Stimulated activated CD8-positive, alpha-beta memory T cell treated with anti-CD3 and anti-CD28 coated beads, Interleukin-15, amount 100 ng/mL, for 4 hours (primary cell): ENCODE results near the gene MRNIP.

Experiments
- DNase-seq, 2 donors: peaks; one replicate each; pipeline ENCODE4 v3.0.0-alpha.2; 2020; ENCODE audit warnings: low read depth in 2 of 2

The MRNIP gene

DNA sequence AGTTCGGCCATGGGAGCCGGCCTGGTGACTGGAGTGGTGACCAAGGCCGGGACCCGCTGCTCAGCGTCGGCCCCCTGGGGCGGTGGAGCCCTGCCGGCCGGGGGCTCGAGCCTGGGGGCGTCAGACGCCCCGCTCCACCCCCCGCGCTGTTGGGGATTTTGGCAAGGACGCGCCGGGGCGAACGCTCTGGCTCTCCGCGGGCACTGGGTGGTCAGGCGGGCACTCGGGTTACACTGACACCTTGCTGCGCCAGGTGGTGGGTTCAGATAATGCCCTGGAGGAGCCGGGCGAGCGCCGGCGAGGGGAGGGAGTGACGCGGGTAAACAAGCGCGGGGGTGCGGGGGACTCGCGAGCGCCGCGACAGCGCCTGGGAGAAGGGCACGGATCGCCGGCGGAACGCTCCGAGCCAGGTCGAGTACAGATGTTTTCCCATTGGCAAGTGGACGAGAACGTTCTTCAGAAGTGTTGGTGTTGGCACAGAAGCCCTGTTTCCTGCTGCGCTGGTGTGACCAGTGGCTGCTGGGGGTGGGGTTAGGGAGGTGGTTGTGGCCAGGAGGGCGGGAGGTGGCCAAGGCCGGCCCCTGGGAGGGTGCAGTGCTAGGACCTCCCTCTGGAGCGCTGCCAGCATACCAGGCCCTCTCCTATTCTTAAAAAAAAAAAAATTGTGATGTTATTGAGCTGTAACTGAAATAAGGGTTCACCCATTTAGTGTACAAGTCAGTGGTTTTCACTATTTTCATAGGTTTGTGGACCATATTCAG is 37.1 kb downstream of the MRNIP start:
- peak; percentile 61 to 68 for DNase-seq

- DNase-seq, result peak; percentile 50 to 70
Observed at GRCh38 chr5:179820483-179821297, 37.9 kb downstream of the MRNIP start, which contains the start of gene SQSTM1. Gene SQSTM1 (plus strand): TSS chr5:179820905. CDS start chr5:179820937, 32 bp downstream.

DNA sequence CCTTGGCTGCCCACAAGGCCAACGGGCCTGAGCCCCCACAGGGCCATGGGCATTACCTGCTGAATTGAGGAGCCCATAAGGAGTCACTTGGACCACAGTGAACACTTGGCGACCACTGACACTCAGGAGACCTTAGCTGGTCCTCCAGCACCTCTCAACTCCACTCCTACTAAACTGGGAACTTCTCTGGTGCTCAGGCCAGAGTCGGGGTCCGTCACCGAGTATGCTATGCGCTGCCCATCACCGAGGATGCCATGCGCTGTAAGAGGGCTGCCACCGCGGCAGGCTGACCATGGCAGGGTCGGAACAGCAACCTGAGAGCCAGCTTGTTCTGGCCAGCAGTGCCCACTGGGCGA is 38.5 kb downstream of the MRNIP start:
- DNase-seq, result no peak

DNA sequence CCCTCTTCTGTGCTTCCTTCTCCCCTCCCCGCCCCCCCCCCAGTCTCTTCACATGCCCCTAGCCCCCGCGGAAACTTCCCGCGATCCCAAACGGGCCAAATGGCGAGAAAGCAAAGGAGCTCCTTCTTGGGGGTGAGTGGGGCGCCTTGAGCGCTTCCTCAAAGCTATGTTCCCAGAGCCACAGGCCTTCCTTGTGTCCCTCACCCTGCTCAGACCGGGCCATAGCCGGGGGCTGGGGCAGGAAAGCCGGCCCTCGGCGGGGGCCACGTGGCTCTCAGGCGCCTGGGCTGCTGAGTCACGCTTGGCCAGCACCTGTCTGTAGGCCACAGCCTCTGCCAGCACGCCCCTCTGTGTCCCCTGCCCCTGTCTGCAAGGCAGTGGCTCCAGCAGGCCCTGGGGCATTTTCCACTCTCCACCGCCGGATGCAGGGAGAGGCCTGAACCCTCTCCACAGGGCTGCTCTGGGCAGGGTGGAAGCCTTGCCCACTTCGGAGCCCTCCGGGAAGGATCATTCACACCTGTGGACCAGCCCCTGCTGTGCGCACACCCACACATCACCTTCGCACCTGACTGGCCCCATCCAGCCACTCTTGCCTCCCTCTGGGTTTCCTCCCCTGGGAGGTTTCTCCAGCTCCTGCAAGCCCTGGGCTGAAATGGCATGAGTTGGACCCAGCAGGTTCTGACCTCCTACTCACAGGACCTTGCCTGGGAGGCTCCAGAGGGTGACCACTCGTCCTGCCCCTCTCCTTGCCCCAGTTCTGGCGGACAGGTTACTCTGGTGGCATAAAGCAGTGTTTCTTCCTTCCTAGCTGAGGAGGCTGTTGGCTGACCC is 39.1 kb downstream of the MRNIP start:
- no peak for DNase-seq

GRCh38 chr5:179818746-179819295 is 39.8 kb downstream of the MRNIP start:
- peak; percentile 76 to 77 for DNase-seq

GRCh38 chr5:179817890-179818745 is 40.5 kb downstream of the MRNIP start:
- DNase-seq, result no peak

DNA sequence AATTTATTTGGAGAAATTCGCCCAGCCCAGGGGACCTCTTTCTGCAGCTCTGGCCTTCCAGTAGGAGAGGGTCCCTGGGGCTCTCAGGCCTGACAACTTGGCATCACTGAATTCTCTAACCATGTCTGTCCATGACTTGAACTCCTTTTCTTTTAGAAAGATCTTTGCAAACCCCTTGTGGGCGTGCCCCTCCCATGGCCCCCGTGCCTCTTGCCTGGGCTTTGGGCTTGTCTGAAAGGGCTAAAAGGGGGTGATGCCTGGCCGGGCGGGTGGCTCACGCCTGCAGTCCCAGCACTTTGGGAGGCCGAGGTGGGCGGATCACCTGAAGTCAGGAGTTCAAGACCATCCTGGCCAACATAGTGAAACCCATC is 41.2 kb downstream of the MRNIP start:
- no peak for DNase-seq

DNA sequence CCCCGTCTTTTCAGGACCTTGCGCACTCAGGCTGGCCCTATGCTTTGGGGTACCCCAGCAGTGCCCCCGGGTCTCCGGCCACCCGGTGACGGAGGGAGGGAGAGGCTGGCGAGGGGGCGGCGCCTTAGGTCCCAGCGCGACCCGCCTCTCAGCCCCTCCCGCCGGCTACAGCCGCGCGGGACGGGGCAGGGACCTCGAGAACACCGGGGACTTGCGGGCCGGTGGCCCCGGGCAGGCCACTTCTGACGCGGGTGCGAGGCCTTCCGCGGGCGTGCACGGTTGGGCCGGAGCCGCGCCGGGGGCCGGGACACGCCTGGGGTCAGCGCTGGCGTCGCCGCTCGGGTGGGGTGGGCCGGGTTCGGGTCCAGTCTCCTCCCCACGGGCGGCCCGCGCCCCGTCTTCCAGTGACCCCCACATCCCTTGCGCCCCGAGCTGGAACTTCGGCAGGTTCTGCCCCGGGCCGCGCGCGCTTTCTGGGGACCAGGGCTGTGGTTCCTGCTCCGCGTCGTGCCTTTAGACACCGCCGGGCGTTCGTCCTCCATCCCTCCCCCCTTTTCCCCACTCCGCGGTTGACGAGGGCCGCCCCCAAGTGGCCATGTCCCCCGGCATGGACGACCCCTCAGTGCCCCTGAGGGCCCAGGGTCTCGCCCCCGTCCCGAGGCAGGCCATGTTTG is 41.7 kb downstream of the MRNIP start:
- DNase-seq, result no peak

GRCh38 chr5:179816401-179816795 is 42.2 kb downstream of the MRNIP start:
- DNase-seq, result no peak

GRCh38 chr5:179815491-179816249 is 42.9 kb downstream of the MRNIP start:
- DNase-seq, result no peak

DNA sequence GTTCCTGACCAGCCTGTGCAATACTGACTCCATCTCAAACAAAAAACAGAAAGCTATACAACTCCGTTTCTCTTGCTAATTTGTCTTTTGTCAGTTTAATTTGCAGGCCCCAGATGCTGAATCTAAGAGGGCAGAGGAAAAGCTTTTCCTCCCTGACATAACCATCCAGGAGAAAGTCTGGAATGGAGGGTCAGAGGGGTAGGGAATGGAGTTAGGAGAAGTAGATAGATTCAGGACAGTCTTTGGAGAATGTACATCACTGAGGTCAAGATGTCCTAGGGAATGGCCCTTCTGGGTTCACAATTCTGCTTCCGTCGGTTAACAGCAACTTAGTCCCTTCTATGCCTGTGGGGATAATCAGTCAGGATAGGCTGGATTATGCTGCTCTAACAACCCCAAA is 44.5 kb downstream of the MRNIP start:
- DNase-seq, result no peak

DNA sequence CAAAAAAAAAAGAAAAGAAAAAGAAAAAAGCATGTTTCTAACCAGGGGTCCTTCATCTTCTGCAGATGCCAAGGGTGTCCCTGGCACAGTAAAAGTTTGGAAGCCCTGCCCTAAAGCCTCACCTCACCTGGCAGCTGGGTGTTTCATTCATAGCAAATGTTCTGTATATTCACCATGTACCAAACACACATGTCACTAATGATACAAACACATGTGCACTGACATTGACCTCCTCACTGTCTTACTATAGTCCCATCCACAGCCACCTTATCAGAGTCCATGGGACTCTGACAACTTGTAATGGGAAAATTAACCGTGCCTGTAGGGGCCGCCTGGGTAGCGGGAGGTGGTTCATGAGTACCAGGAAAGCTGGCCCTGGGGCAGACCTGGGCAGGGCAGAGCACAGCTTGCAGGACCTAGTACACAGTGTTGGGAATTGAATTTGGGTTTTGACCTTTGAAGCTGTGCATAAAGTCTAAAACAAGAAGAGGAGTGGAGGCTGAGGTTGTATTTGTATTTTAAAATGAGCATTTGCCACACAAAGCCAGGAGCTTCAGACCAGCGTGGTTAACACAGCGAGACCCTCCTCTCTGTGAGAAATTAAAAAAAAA is 45.5 kb downstream of the MRNIP start:
- DNase-seq, result no peak

GRCh38 chr5:179812135-179812825 is 46.3 kb downstream of the MRNIP start:
- DNase-seq, result no peak

DNA sequence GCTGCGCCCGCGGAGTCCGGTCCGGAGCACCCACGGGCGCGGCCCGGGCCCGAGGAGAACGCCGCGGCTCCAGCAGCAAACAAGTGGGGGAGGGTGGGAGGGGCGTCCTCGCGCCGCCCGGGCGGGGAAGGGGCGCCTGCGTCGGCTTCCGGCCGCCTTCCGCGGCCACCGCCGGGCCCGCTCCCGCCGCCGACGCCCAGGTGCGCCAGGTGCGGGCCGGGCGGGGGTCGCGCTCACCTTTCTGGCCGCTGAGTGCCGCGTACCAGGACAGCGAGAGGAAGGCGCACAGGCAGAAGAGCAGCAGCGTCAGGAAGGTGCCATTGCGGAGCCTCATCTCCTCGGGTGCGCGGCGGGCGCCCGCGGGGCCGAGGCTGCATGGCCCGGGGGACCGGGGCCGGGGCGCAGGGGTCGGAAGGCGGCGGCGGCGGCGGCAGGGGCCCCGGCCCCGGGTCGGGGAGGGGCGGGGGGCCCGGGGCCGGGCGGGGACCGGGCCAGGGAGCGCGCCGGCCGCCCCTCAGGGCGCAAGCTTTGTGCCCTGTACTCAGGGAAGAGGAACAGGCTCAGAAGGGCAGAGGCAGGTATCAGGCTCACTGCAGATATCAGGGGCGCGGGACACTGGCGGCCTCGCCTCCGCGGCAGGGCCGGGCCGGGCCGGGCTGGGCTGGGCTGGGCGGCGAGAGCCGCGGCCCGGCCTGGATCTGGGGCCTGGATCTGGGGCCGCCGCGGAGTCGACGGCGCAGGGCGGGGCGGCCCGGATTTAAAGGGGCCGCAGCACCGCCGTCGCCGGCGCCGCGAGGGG is 52.2 kb downstream of the MRNIP start, which contains the start of gene MGAT4B:
Gene MGAT4B, minus strand, starts transcription at position 617 of the 799 bp plus-strand sequence. Its CDS starts 283 bp downstream, at position 334.
- no peak for DNase-seq

- DNase-seq, result no peak
Observed at GRCh38 chr5:179805529-179806249, 52.9 kb downstream of the MRNIP start.

GRCh38 chr5:179805070-179805528 is 53.5 kb downstream of the MRNIP start:
- no peak for DNase-seq

DNA sequence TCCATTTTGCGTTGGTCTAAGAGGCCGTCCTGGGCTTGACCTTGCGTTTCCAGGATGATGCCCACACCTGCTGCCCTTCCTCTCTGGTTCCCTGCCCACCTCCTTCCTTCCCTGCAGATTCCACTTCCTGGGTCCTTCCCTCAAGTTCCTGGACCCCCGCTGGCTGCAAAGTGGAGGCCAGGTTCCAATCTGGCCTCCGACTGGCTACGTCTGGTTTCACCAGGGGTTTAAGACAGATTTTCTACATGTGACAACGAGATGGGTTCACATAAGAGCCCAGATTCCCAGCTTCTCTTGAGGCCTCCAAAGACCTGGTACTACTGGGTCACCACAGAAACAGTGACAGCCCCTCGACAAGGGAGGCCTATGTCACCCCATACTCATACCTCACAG is 54.1 kb downstream of the MRNIP start:
- DNase-seq, result no peak
